Islet of Langerhans (tissue), 1 donor: ENCODE results near the gene CACNA1D.

Experiments
- FAIRE-seq: peaks from one replicate; lab custom pipeline; 2011; peaks lifted over from hg19 to GRCh38; lab: Jason Lieb, UNC

CACNA1D gene

DNA sequence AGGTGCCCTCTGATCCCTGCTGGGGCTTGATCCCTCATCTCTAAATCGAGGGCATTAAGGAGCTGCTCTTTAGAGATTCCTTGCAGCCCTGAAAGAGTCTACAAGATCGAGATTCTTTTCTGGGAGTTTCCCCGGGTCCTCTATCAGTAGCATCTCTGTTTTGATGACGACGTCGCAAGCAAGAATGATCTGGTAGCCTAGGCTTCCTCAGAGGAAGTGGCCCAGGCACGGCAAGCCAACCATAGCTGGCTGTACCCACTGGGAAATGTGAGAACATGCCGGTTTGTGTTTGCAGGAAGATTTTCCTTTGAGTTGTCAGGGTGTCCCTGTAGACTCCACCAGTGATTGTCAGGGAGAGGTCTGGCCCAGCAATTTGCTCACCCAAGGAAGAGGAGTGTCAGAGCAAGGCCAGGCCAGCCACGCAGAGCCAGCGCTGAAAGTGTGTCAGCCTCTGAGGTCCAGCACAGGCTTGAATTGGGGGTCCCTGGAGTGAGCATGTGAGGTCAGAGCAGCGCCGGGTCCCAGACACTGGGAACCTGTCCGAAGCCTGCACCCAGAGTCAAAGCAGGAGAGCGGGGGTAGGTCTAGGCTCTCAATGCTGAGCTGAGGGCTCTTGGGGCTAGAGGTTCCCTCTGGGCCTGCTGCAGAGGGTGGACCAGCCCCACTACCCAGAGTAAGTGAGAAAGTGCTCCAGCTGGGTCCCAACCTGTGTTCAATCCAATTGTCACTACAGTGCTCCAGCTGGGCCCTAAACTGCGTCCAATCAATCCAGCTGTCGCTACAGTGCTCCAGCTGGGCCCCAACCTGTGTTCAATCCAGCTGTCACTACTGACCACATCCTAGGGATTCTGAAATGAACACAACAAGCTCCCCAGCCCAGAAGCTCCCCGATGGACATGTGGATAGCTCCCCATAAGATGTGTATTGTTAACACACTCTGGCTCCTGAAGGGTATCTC is 256.1 kb downstream of the CACNA1D start:
- FAIRE-seq = no peak

DNA sequence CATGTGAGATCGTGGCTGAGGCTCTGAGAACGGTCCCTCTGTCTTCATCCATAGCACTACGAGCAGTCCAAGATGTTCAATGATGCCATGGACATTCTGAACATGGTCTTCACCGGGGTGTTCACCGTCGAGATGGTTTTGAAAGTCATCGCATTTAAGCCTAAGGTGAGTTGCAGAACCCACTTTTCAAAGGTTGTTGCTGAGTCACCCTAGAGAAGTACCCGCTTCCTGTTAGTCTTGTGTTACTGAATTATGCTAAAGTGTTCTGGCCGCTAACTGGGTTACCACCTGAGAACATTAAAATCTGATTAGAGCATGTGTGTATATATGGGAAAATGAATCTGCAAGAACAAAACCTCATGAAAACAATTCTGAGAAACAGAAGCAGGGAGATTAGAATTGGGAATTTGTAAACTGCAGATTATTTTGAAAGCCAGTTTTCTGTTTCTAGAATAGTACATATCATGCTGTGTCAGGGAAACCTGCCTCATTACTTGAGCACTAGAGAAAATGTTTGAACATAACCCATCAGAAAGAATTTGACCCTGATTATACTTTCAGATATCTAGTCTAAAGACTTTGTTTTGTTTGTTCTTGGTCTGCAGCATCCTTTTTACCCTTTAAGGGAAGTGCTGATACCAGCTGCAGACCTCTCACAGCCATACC is 259.2 kb downstream of the CACNA1D start:
- peak; percentile 84 for FAIRE-seq

DNA sequence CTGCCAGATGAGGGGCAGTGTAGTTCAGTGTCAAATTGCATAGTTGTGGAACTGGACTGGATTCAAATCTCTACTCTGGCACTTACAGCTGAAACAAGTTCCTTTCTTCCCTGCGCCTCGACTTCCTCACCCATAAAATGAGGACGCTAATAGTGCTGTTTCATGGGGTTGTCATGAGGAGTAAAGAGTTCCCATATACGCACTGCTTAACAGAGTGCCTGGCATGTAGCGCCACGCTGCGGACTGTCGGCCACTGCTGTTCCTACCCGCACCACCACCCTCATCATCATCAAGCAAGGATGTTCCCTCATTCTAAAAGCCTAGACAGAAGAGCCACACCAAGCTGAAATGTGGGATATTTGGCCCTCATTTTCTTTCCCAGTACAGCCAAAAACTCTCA is 259.9 kb downstream of the CACNA1D start:
- no peak for FAIRE-seq

DNA sequence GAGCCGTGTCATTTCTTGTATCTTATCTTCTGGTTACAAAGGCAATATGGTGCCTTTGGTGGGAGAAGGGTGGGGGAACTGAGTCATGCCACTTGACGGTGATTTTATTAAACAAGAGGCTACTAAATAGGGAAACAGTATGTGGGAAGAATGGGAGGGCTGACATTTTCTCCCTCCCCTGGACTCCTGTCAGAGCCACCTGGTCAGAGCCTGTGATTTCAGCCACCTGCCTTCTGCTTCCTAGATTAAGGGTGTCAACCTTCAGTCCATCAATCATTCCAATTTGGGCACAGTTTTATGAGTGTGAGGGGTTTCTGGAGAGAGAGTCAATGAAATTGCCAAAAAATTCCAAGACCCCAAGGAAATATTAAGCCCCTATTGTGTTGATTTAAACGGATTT is 264.4 kb downstream of the CACNA1D start:
- FAIRE-seq = no peak

DNA sequence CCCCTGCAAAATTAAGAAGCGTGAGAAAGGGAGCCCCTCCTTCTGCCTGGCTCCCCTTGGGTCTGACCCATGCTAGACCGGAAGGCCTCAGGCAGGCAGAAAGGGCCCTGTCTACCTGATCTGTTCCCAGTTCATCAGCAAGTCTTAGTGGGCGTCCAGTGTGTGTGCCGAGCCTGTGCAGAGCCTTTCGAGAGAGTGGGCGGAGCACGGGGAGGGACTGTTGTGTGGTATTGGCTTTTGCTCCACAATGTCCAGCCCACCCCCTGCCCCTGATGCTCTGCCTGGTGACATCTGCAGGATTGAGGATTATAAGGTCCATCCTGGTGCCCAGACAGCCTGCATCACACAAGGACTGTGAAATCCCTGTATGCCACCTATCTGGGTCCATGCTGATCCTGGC is 268.9 kb downstream of the CACNA1D start:
- FAIRE-seq = no peak

DNA sequence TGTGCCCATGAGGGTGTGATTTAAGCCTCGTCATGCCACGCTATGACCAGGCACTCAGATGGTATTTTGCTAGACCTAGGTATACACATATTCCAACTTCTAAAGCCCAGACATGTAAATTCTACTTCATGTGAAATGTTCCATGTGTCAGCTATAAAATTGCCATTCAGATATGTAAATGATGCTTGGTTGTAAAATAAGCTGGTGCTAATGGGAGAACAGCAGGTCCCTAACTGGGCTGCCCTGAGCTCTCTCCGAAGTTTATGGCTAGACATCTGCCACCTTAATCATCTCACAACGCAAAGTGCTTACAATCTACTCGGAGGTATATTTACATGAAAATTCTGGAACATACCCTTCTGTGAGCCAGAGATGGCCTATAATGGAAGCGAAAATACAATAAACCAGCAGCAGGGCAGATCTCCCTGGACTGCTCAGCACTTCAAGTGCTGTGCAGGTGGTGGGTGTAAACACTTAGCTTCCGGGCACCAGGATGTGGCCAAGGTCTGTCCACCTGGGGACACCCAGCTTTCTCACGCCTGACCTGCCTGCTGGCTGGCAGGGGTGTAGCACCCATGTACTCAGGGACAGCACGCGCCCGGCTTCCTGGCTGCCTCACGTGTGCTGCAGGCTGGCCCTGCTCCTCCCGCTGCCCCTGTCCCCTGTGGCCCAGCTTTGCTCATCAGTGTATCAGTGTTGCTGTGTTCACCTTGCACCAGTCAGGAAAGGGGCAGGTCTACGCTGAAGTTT is 269.8 kb downstream of the CACNA1D start:
- peak; percentile 97 for FAIRE-seq

DNA sequence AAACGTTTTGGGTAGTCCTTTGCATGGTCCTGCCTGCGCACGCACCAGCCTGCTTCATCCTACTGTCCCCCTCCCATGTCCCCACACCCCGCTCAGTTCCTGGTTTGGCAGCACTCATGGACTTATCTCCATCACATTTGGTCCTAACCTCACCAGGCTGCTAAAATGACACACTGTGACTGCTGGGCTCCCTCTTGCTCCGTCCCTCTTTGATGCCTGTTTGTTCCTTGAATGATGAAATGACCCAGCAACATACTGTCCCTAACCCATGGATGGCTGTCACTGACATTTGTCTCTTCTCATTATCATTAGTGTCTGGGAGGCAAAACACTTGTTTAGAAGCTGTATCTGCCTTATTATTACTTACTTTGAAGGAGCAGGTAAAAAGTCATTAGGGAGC is 271.3 kb downstream of the CACNA1D start:
- no peak for FAIRE-seq

DNA sequence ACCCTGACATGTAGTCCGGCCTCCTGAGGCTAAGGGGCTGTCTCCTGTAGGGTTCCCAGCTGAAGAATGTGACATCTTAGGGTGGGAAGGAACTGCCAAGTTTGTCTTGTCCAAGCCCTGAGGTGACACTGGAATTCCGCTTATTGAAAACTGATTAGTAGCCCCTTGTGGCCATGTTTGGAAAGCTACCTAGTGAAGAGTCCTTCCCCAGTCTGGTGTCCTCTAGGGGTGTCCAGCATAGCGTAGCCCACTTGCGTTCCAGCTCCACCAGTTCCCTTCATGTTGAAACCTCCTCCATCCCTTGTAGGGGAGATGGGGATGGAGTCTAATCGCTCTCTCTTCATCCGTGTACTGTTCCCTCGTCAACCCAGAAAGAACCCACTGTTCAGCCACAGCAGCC is 272.3 kb downstream of the CACNA1D start:
- no peak for FAIRE-seq

DNA sequence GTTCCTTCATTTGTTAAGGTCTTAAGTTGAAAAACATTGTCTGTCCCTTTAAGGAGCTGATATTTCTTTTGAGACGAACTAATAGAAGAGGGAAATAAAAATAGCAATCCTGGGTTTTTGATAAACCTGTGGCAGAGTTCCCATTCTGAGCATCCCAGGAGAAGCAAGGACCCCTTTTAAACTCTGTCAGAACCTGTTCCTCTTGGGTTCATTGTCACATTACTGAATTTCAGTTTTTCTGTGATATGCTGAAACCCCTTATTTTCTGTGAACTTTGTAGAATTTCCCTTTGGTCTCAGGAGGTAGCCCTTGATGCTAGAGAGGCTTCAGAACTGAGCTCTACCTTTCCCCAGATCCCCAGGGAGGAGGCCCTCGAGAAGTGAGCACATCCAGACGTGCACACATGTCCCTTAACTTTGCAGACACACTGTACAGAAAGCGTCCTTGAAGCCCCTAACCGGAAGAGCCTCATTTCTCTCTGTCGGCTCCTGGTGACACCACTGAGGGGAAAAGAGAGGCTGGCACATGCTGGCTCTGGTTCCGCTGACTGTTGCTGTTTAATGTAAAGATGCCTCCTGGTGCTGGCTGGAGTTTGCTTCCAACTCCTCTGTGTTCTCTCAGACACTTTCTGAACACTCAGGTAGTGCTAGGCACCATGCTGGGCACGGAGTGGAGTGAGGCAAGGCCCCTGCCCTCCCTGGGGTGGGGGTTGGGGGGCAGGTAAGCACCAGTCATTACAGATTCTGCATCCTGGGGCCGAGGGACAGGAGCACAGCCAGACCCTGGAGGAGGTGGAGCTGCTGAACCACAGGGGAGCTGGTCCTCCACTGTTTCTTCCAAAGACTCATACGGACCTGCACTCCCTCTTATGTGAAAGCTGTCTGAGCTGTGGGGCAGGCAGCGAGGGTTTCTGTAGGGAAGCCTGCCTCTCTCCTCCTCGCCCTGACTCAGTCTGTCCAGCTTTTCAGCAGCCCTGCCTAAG is 274.4 kb downstream of the CACNA1D start:
- FAIRE-seq = no peak

DNA sequence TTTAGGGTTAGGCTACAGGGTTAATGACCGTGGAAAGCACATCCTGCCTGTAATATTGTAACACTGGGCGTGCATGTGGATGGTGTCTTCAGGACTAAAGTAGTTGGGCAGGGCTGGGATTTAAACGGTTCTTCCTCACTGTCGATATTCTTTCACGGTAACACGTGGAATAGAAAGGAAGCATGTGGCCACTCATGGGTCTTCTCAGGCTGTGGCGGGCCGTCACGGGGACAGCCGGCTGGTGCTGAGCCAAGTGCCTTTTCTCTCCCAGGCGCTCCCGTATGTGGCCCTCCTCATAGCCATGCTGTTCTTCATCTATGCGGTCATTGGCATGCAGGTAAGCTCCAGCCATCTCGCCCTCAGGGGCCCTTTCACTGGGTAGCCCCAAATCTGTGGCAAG is 278.2 kb downstream of the CACNA1D start:
- no peak for FAIRE-seq

DNA sequence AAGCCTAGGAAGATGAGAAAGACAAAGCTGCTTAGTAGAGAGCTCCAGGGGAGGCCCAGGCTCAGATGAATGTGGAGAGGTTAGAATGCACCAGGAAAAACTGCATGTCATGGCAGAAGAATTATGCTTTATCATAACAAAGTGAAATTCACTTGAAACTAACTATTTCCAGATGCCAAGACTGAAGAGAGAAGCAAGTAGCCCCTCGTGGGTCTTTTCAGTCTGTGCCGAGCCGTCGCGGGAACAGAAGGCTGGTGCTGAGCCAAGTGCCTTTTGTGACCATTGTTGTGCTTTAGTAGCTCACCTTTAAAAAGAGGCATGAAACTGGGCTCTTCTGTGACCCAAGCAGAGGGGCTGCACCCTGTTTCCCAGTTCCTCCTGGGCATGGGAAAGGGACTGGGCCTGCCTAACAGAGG is 278.6 kb downstream of the CACNA1D start:
- FAIRE-seq = no peak

DNA sequence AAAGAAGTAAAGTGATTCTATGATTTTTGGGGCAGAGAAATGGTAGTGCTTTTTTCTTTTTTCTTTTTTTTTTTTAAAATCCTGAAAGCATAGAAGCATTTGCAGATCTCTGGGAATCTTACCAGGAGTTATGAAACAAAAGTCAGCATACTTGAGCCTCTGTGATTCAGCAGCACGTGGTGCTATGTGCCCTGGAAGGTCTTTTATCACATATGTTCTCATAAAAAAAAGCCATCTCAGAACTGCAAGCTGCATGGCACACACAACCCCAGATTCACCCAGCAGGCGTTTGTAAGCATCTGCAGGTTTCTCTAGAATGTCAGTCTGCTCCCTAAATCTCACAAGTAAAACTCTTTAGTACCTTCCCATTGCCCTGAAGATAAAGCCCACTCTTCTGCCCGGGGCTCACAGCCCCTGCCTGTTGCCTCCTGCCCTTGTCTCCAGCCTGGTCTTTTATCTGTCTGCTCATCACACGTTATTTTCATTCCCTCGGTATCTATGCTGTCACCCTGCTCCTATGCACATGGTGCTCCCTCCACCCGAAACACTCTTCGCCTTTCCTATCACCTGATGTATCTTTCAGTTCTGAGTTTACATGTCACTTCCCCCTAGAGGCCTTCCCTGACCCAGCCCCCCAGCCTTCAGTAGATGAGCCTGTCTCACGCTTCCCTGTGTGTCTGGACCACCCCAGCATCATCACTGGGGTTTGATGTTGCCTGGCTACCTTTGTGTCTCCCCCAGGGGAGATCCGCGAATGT is 279.4 kb downstream of the CACNA1D start:
- no peak for FAIRE-seq

DNA sequence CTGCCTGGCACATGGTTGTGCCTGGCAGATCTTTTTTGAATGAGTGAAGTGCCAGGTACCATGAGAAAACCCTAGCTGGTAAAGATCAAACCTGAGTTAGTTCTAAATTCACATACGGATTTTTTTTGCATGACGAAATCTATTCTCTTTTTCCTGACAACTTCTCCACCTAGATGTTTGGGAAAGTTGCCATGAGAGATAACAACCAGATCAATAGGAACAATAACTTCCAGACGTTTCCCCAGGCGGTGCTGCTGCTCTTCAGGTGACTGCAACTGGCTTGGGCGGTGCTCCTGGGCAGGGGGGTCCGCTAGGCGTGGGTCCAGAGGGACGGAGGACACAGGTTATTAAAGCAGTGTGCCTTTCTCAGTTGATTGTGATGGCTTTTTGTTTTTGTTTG is 280.0 kb downstream of the CACNA1D start:
- FAIRE-seq = no peak

DNA sequence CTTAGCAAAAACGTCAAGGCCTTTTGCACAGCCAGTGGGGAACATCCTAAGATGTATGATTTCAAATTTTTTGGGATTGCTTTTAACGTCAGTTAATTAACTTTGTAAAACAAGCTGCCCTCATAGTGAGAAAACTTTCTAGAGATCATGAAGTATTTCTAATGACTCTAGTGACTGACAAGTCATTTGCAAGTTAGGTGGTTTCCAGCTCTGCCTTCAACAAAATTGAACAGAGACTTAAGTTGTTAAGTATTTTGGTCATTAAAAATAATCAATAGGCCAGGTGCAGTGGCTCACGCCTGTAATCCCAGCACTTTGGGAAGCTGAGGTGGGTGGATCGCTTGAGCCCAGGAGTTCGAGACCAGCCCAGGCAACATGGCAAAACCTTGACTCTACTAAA is 280.6 kb downstream of the CACNA1D start:
- FAIRE-seq = no peak

DNA sequence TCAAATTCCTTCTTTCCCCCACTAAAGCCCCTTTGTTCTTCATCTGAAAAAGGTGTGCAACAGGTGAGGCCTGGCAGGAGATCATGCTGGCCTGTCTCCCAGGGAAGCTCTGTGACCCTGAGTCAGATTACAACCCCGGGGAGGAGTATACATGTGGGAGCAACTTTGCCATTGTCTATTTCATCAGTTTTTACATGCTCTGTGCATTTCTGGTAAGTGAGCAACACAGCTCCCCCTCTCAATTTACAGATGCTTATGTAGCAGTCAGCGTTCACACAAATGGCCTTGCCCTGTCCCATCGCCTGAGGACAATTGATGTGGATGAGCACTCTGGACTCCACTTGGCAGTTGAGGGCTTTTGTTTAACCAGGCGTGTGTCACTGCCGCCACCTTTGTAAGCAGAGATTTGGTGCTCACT is 281.4 kb downstream of the CACNA1D start:
- FAIRE-seq = no peak

DNA sequence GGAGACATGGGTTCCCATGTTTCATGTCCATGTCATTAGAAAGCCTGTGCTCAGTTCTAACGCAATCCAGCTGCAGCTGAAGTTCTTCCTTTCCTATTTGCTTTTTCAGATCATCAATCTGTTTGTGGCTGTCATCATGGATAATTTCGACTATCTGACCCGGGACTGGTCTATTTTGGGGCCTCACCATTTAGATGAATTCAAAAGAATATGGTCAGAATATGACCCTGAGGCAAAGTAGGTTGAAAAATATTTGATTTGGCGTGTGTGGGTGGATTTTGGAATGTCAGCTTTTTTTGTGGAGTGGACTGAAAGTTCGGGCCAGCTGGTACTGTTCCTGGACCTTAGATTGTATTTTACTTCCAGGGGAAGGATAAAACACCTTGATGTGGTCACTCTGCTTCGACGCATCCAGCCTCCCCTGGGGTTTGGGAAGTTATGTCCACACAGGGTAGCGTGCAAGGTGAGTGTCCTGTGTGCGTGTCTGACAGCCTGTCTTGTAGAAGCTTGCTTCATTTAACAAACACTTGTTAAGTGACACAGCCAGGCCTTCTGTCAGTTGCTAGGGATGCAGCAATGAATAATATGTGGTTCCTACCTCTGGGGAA is 282.2 kb downstream of the CACNA1D start:
- FAIRE-seq = no peak

DNA sequence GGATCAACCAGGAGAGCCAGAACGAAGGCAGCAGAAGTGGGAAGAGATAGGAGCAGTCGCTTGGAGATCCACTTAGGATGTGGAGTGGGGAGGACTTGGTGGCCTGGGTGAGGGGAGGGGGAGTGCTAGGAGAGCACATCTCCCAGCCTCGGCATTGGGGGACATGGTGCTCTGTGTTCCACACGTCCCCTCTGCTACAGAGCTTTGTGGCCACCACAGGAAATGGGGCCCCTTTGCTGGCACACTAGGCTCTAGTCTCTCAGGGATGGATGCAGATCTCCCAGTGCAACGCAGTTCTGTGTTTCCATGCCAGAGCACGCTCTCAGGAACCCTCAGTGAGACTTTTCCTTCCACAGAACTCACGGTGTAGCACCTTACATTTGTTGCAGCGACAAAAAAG is 283.1 kb downstream of the CACNA1D start:
- FAIRE-seq = no peak

DNA sequence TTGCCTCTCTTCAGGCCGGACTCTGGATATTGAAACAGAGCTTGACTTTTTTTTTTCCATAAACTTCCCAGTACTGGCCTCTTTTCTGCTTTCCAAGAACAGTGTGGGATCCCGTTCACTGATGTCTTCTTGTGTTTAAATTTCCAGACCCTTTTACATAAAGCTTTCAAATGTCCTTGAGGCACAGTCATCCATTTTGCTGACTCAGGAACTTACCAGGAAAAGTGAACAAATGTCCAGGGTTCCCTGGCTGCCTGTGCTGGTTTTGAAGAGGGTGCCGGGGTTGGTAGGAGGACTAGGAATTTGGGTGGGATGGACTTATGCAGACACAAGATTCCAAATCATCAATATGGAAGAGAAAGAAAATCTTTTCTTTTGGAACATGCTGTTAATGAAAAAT is 283.7 kb downstream of the CACNA1D start:
- peak; percentile 51 for FAIRE-seq

DNA sequence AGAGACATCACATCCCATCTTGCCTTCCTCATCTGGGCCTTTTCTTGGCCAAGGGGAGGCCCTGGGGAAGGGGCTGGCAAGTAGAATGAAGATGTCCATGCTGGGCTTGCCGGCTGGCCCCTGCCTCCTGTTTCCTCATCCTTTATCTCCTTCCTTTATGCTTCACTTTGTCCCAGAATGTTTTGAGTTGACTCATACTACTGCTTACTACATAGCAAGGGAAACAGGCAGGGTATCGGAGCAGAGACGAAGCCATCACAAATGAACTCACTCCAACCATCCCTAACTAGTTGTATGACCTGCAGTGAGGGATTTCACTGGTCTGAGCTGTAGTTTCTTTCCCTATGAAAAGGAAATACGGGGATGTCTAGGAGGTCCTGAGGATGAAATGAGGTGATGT is 285.8 kb downstream of the CACNA1D start:
- FAIRE-seq = no peak

DNA sequence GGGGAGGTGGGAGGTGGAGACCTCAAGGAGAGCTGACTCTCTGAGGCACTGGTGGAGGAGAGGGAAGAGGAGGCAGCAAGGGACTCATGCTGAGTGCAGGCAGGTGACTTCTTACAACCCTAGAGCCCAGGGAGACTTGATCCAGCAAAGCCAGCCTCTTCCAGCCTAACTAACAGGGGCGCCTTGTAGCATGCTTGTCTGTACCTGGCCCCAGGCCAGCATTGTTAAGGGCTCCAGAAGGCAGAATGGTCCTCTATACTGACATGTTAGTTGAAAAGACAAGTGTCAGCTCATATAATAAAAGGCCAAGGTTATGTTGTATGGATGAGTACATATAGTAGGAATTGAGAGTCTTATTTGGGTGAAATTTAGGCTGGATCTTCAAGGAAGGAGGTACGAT is 286.4 kb downstream of the CACNA1D start:
- no peak for FAIRE-seq

DNA sequence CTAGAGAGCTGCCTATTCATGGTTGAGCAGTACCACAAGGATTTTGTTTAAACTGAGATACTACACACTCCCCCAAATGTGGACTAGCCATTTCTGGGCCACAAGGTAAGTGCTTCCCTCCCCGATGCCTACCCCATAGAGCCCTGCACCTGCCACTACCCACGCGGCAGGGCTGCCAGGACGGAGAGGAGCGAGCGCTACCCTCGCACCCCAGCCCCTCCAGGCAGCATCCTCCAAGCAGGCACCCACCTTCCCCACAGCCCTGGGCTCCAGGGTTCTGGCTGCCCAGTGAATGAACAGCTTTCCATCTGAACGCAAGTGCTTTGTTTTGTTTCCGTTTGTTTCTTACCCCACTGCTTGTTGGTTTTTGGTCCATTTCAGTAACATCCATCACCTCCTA is 292.6 kb downstream of the CACNA1D start:
- FAIRE-seq = no peak
